Coronary artery (tissue), 2 donors: ENCODE results near the gene TRIO.
A peak's percentile ranks its signal among the peaks of the same experiment; 100 is the strongest.

Experiments
- DNase-seq: peaks from one replicate; pipeline ENCODE4 v3.0.0-alpha.2; 2017; ENCODE audit warnings: low spot score
- H3K27ac ChIP-seq, 2 donors: fragments of 200-600 bp; sonication (generic); one replicate each; pipeline ENCODE4 v1.5.1; 2016 to 2019
- H3K4me3 ChIP-seq: fragments of 200-600 bp; sonication (generic); 2 replicates; pipeline ENCODE4 v1.5.1; 2016; ENCODE audit warnings: mild to moderate bottlenecking, moderate library complexity
- TF ChIP-seq, protein P1 (sequence below): fragments of 200-600 bp; sonication (generic); IDR thresholded peaks from one replicate; pipeline ENCODE4 v1.5.1; 2019; ENCODE audit warnings: antibody characterized with exemption

TRIO gene

DNA sequence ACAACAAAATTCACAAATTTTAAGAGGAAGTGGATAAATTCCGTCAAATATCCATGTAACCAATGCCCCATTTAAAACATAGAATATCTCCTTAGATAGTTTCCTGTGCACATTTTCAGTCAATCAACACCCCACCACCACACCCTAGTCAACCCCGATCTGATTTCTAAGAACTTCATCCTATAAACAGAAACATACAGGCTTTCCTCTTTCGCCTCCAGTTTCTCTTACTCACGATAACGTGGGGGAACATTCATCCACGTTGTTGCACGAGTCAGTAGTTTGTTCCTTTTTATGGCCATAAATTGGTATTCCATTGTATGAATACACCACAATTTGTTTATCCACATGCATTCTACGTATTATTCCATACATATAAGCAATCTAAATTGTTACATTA, 35.6 kb upstream of the TRIO start:
- no peak for DNase-seq
- Histone ChIP-seq H3K27ac (no peak overlapping the region), H3K4me3 (no peak overlapping the region)
- TF ChIP-seq, protein P1, sequence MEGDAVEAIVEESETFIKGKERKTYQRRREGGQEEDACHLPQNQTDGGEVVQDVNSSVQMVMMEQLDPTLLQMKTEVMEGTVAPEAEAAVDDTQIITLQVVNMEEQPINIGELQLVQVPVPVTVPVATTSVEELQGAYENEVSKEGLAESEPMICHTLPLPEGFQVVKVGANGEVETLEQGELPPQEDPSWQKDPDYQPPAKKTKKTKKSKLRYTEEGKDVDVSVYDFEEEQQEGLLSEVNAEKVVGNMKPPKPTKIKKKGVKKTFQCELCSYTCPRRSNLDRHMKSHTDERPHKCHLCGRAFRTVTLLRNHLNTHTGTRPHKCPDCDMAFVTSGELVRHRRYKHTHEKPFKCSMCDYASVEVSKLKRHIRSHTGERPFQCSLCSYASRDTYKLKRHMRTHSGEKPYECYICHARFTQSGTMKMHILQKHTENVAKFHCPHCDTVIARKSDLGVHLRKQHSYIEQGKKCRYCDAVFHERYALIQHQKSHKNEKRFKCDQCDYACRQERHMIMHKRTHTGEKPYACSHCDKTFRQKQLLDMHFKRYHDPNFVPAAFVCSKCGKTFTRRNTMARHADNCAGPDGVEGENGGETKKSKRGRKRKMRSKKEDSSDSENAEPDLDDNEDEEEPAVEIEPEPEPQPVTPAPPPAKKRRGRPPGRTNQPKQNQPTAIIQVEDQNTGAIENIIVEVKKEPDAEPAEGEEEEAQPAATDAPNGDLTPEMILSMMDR = no peak

DNA sequence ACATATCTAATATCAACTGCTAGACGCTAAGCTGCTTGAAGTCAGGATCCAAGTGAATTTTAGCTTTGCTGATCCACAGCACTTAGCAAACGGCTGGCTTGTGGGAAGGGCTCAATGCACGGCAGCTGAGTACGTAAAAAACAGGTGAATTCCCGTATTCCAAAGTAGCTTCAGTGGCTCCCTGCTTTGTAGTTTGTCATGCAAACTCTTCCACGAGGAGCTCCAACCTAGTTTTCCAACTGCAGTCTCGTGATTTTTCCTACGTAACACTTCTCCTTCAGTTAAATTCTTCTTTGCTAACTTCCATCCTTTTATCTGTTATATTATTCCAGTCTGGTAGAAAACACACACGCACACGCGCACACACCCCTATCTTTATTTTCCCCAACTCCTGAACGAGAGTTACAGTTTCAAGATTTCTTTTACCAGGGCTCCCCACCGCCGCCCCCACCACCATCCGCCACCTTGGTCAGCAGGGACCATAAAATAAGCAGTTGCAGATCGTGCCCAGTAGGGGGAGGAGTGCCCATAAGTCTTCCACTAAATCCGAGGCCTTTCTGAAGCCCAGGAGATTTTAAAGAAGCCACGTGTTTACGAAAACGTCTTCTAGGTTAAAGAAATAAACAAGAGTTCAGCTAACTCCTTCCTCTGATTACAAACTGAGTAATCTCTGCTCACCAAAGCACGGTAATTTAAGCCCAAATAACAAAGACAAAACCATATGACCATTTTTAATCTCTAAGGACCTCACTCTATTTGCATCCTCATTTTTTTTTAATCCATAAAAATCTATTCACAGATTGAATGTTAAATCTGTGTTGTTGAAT, 34.8 kb upstream of the TRIO start:
- no peak overlapping the region for H3K27ac ChIP-seq
- TF ChIP-seq, protein P1 = peak; percentile 83
- DNase-seq = no peak
- peak overlapping the region; percentile 35 for H3K4me3 ChIP-seq

DNA sequence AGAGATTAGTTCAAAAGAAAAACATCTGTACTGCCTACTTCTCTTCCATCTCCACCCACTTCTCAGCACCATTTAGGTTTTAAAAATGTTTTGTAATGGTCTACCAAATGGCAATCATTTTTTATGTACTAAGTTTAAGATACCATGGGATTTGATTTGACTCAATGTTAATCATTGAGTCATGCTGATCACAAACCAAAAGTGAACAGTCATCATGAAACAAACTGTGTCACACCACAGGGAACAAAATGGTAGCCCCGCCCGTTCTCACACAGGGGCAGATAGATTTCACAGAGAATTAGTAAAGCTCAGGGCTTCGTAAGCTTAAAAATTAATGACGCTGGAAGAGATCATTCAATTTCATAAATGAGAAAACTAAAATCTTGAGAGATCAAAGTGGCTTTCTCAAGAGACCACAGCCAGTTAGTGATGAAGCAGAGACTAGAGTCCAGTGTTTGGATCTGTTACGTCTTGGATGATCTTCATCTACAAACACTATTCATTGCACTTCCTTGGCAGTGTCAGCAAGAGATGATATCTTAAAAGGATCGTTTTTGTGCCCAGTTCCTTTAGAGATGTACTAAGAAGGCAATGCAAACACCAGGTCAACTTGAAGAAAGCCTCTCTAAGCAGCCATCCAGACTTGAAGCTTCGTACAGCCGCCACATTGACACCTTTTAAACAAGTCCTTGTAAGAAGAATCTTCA, 33.9 kb upstream of the TRIO start:
- DNase-seq = no peak
- TF ChIP-seq, protein P1 = no peak
- no peak overlapping the region for H3K27ac ChIP-seq
- H3K4me3 ChIP-seq = no peak overlapping the region

DNA sequence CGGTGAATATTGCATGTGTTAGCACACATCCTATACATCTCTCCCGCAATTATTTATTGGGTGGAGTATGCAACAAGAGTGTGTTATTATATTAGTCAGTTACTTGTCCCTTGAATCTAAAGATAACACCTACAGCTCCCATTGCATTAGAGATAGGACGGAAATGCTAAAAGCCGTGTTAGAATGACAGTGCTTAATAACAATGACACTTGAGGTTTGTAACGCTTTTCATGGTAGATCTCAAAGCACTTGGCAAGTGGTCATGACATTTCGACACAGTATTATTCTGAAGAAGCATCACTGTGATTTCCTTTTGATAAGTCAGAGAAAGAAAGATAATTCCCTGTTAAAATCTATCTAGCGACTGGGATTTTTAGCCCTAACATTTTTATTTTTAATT, 33.4 kb upstream of the TRIO start:
- TF ChIP-seq, protein P1 = no peak
- H3K27ac ChIP-seq = no peak overlapping the region
- no peak for DNase-seq
- H3K4me3 ChIP-seq = no peak overlapping the region

DNA sequence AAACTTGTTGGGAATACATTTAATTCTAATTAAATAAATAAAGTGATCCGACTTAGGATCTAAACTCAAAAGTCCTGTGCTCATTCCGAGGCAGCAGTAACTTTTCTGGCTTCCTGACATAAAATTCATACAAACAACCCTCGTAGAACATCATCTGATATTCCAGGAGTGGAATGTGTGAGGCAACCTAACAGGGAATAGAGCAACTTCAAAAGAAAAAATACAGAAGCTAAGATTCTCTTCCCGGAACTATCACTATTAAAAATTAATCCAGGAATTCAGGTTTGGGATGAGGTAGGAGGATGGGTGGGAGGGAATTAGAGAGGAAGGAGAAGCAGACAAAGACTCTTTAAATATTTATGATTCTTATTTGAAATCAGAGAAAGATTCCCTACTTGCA, 32.9 kb upstream of the TRIO start:
- no peak overlapping the region for H3K4me3 ChIP-seq
- H3K27ac ChIP-seq = no peak overlapping the region
- no peak for DNase-seq
- TF ChIP-seq, protein P1 = no peak

DNA sequence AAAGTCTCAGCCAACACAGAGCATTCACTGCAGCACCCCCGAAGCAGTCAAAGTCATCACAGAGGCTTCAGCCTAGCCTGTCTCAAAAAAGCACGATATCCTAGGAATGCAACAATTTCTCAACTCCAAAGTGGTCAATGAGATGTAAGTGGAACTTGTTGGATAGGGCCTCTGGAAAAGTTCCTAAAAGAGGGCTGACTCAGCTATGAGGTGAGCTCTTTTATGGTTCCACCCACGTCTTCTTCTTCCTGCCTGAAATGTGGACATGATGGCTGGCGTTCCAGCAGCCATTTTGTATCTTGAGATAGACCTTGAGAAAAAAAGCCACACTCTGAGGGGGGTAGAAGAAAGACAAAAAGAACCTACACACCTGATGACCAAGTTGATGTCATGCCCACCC, 32.5 kb upstream of the TRIO start:
- H3K4me3 ChIP-seq = no peak overlapping the region
- no peak overlapping the region for H3K27ac ChIP-seq
- no peak for DNase-seq
- TF ChIP-seq, protein P1 = no peak
